ENCODE measurements around the gene CDK4. TPM values are rescaled to one million over a fixed set of nuclear protein-coding genes. Genes with fewer than 3 reads are reported as not detected.
A peak's percentile ranks its signal among the peaks of the same experiment; 100 is the strongest.

CDK4 gene
- total and polyA plus RNA-seq, 10 donors, result 34.3 to 77.8 (median 53.3) TPM

DNA sequence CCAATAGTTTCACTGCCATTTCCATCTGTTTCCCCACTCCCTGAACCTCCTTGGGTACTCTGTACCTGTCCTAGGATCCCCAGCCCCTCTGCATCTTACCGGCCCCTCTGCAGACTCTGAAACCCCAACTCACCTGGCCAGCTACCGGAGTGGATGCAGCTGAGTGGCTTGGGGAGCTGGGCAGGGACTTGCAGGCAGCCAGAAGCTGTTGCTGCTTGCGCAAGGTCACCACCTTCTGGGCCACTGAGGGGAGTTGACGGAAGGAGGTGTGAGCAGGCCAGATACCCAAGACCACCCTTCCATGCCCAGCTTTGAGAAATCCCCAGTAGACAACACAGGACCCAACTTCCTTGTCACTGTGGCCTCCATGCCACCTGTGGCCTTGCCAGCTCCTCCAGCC lies 19.8 kb downstream of the CDK4 start:
- no peaks in the 10 kb centered on the region for H3K9me3 ChIP-seq
- WGBS, 5 donors, result 78 to 90% (median 86%) methylated on average over 4 of the region's 4 CpGs
- intact Hi-C loops (cut with DNase I; ENCODE audit: low total_unique reads), result no loop called here

DNA sequence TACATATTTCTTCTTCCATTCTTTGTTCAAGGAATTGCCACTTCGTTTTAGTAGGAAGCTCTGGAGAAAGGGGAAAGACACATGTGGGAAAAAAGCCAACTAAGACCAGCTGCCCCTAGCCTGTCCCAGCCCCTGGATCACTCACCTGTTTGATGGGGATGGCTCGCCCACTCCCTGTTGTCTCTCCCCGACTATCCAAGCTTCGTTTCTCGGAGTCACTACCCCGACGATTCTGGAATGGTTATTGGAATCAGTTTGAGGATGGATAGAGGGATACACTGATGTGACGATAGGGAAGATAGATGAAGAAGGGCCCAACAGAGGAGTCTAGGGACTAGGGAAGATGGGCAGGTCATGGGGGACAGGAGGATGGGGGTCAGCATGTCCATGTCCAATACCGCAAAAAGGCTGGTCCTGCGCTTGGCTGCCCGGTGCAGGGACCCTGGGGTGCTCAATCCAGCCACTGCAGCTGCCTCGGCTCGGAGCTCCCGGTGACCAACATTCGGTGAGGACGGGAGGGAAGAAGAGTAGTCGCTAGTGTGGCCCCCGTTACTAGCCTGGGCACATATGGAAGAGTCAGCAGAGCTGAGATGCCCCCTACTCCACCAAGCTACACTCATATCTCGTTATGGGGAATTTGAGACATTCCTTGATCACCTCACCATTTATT lies 20.6 kb downstream of the CDK4 start:
- 87 to 93% (median 89%) methylated on average over 19 of the region's 19 CpGs for WGBS, 5 donors

More for the DNA sequence above, 19.8 kb downstream of the CDK4 start:
- H3K4me1 ChIP-seq, result peaks cover 3 to 23% (median 15%) of the 10 kb centered on the region in 6 donors
- TF ChIP-seq, protein P1, sequence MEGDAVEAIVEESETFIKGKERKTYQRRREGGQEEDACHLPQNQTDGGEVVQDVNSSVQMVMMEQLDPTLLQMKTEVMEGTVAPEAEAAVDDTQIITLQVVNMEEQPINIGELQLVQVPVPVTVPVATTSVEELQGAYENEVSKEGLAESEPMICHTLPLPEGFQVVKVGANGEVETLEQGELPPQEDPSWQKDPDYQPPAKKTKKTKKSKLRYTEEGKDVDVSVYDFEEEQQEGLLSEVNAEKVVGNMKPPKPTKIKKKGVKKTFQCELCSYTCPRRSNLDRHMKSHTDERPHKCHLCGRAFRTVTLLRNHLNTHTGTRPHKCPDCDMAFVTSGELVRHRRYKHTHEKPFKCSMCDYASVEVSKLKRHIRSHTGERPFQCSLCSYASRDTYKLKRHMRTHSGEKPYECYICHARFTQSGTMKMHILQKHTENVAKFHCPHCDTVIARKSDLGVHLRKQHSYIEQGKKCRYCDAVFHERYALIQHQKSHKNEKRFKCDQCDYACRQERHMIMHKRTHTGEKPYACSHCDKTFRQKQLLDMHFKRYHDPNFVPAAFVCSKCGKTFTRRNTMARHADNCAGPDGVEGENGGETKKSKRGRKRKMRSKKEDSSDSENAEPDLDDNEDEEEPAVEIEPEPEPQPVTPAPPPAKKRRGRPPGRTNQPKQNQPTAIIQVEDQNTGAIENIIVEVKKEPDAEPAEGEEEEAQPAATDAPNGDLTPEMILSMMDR (IDR thresholded peaks at IDR 0.05 in 8 of 11, conservative IDR thresholded peaks at IDR 0.05 in 3 of 11), result no peak
- no peak for TF ChIP-seq POLR2A (IDR thresholded peaks at IDR 0.05)
- no peak for TF ChIP-seq POLR2AphosphoS5 (IDR thresholded peaks at IDR 0.05)
- H3K27me3 ChIP-seq (replicated peaks in 1 of 7), result peaks cover 0 to 38% (median 11%) of the 10 kb centered on the region in 7 donors
- no peak for DNase-seq
- H3K36me3 ChIP-seq, result peaks cover 0 to 100% (median 68%) of the 10 kb centered on the region in 6 donors
- no peak overlapping the region for H3K27ac ChIP-seq
- H3K4me3 ChIP-seq, result no peak overlapping the region

DNA sequence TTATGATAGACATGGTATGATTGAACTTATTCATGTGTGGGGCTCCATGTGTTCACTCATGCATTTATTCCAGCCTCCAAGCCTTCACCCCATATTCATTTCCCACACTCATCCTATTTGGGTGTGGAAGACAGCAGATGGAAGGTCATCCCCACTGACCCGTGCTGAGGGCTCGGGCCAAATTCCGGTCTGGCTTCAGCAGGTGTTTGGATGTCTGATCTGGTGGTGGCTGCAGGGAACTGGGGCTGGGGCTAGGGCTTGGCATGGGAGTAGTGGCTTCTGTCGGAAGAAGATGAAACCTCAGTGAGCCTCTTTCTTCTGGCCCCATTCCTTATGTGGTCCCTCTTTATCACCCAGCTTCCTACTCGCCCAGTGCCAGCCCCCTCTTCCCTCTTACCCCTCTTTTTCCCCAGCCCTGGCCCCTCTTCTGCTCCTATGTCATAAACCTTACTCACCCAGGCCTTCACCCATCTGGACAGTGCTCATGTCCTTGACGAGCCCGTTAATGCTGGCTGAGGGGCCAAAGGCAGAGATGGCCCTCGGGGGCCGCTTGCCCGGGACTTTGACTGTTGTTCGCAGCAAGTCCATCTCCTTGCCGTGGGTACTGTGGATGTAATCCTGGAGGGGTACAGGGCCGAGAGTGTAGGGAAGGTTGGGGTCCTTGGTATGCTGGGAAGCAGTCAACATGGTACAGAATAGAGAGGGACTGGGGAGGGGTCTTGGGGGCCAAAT lies 21.6 kb downstream of the CDK4 start:
- Histone ChIP-seq H3K4me3 (no peak overlapping the region), H3K9me3 (no peaks in the 10 kb centered on the region), H3K36me3 (peaks cover 0 to 99% (median 76%) of the 10 kb centered on the region in 6 donors), H3K27ac (no peak overlapping the region), H3K4me1 (peaks cover 0 to 18% (median 4%) of the 10 kb centered on the region in 6 donors), H3K27me3 (replicated peaks in 1 of 7) (peaks cover 0 to 20% (median 5%) of the 10 kb centered on the region in 7 donors)
- TF ChIP-seq POLR2AphosphoS5 (IDR thresholded peaks at IDR 0.05) (no peak), POLR2A (IDR thresholded peaks at IDR 0.05) (no peak)
- TF ChIP-seq, protein P1 (IDR thresholded peaks at IDR 0.05 in 8 of 11, conservative IDR thresholded peaks at IDR 0.05 in 3 of 11), result no peak
- 88 to 92% (median 90%) methylated on average over 13 of the region's 13 CpGs for WGBS, 5 donors
- intact Hi-C loops (cut with DNase I; ENCODE audit: low total_unique reads), result no loop called here
- no peak for DNase-seq

More for the DNA sequence above, 20.6 kb downstream of the CDK4 start:
- Histone ChIP-seq H3K27me3 (replicated peaks in 1 of 7) (peaks cover 0 to 31% (median 6%) of the 10 kb centered on the region in 7 donors), H3K4me3 (no peak overlapping the region), H3K27ac (no peak overlapping the region), H3K36me3 (peaks cover 0 to 100% (median 70%) of the 10 kb centered on the region in 6 donors), H3K9me3 (no peaks in the 10 kb centered on the region), H3K4me1 (peaks cover 1 to 21% (median 7%) of the 10 kb centered on the region in 6 donors)
- intact Hi-C loops (cut with DNase I; ENCODE audit: low total_unique reads), result no loop called here
- TF ChIP-seq, protein P1 (IDR thresholded peaks at IDR 0.05 in 8 of 11, conservative IDR thresholded peaks at IDR 0.05 in 3 of 11), result no peak
- TF ChIP-seq POLR2A (IDR thresholded peaks at IDR 0.05) (no peak), POLR2AphosphoS5 (IDR thresholded peaks at IDR 0.05) (peak in 1 of 3 donors; percentile 29)
- no peak for DNase-seq

All from spleen (tissue), 11 donors.